CD4-positive, CD25-positive, alpha-beta regulatory T cell (primary cell): ENCODE data around the gene CCL27. TPM values are rescaled to one million over a fixed set of nuclear protein-coding genes. Genes with fewer than 3 reads are reported as not detected.

Source experiments
- ATAC-seq, 2 donors: fragments of 150-1000 bp; cut with Tn5 transposase; one replicate each; pipeline ENCODE4 v1.10.0; 2021; ENCODE audit warnings: low read depth in 2 of 2, moderate number of reproducible peaks in 2 of 2, moderate library complexity in 1 of 2
- DNase-seq, 3 donors: peaks; one replicate each; pipeline versions ENCODE4 v3.0.0 to v3.0.0-alpha.2; 2012 to 2022; ENCODE audit warnings: mixed read lengths in 1 of 3
- H3K27ac ChIP-seq: one replicate; pipeline ENCODE4 v1.7.0; 2013; ENCODE audit warnings: mild to moderate bottlenecking, low read length; ENCODE audit not compliant: insufficient read depth, poor library complexity, severe bottlenecking
- H3K27me3 ChIP-seq: one replicate; pipeline ENCODE4 v1.7.0; 2013; ENCODE audit warnings: low read length; ENCODE audit not compliant: control insufficient read depth, insufficient read depth
- H3K36me3 ChIP-seq: one replicate; pipeline ENCODE4 v1.7.0; 2013; ENCODE audit warnings: mild to moderate bottlenecking, low read length, moderate library complexity; ENCODE audit not compliant: control insufficient read depth, insufficient read depth
- H3K4me1 ChIP-seq: 2 replicates; pipeline ENCODE4 v1.7.0; 2013; ENCODE audit warnings: mild to moderate bottlenecking, low read length; ENCODE audit not compliant: insufficient read depth, control insufficient read depth, poor library complexity, severe bottlenecking
- H3K4me3 ChIP-seq: one replicate; pipeline ENCODE4 v1.7.0; 2013; ENCODE audit warnings: low read depth, mild to moderate bottlenecking, low read length, moderate library complexity
- H3K9me3 ChIP-seq, 2 experiments: 1 replicate in 1 of 2; 2 replicates in 1 of 2; pipeline ENCODE4 v1.7.0; 2013; ENCODE audit warnings: low read length in 2 of 2, mild to moderate bottlenecking in 1 of 2, moderate library complexity in 1 of 2; ENCODE audit not compliant: control insufficient read depth in 2 of 2
- H3K27ac Mint-ChIP-seq, 3 donors: one replicate each; pipeline ENCODE4 v1.8.0; 2020 to 2022; ENCODE audit warnings: mild to moderate bottlenecking in 3 of 3, mixed read lengths in 3 of 3, moderate library complexity in 2 of 3
- H3K27me3 Mint-ChIP-seq: one replicate; pipeline ENCODE4 v1.8.0; 2022; ENCODE audit warnings: mild to moderate bottlenecking, mixed read lengths
- H3K36me3 Mint-ChIP-seq: one replicate; pipeline ENCODE4 v1.8.0; 2020; ENCODE audit warnings: mixed read lengths
- H3K4me1 Mint-ChIP-seq, 4 donors: one replicate each; pipeline ENCODE4 v1.8.0; 2020 to 2022; ENCODE audit warnings: mixed read lengths in 4 of 4, mild to moderate bottlenecking in 1 of 4
- H3K4me3 Mint-ChIP-seq, 4 donors: one replicate each; pipeline ENCODE4 v1.8.0; 2020 to 2022; ENCODE audit warnings: mild to moderate bottlenecking in 4 of 4, mixed read lengths in 4 of 4, moderate library complexity in 3 of 4
- H3K9me3 Mint-ChIP-seq, 7 donors: one replicate each; pipeline ENCODE4 v1.8.0; 2020 to 2022; ENCODE audit warnings: mixed read lengths in 7 of 7, mild to moderate bottlenecking in 3 of 7, moderate library complexity in 2 of 7
- polyA plus RNA-seq, 4 donors: library from polyadenylated mRNA; unstranded; fragments of 300-500 nt; fragmentation: Illumina TruSeq; gene quantifications; one replicate each; pipeline ENCODE4 v1.2.3, GENCODE V29; 2021
- total RNA-seq: library from RNA; stranded (reverse); gene quantifications from one replicate; pipeline ENCODE4 v1.2.3, GENCODE V29; 2022

Gene CCL27
- total and polyA plus RNA-seq, 5 donors from 2014 or later = 0.28 TPM; not detected in 4

GRCh38 chr9:34701023-34701768, 38.7 kb upstream of the CCL27 start:
- H3K27me3 ChIP-seq = peaks cover 12% of the 10 kb centered on the region
- H3K4me1 Mint-ChIP-seq = peaks cover 2 to 17% (median 12%) of the 10 kb centered on the region in 4 donors
- no peaks in the 10 kb centered on the region for H3K36me3 Mint-ChIP-seq
- H3K4me3 Mint-ChIP-seq = peak overlapping the region; percentile 27 to 89 (median 66)
- no peaks in the 10 kb centered on the region for H3K36me3 ChIP-seq
- ATAC-seq (peak; percentile 80 to 84), DNase-seq (peak; percentile 54 to 78 (median 68))
- H3K4me3 ChIP-seq = no peak overlapping the region
- H3K9me3 Mint-ChIP-seq = peaks cover 0 to 3% (median 0%) of the 10 kb centered on the region in 7 donors
- peaks cover 32% of the 10 kb centered on the region for H3K27me3 Mint-ChIP-seq
- H3K27ac Mint-ChIP-seq = no peak overlapping the region
- H3K9me3 ChIP-seq = no peaks in the 10 kb centered on the region
- no peak overlapping the region for H3K27ac ChIP-seq
- H3K4me1 ChIP-seq = peaks cover 12% of the 10 kb centered on the region

- peaks cover 18% of the 10 kb centered on the region for H3K27me3 Mint-ChIP-seq
- DNase-seq = no peak
- H3K4me1 ChIP-seq = no peaks in the 10 kb centered on the region
- H3K9me3 Mint-ChIP-seq = peaks cover 0 to under 1% (median 0%) of the 10 kb centered on the region in 7 donors
- no peak overlapping the region for H3K27ac ChIP-seq
- H3K27me3 ChIP-seq = peaks cover under 1% of the 10 kb centered on the region
- H3K4me3 ChIP-seq = no peak overlapping the region
- H3K4me3 Mint-ChIP-seq = no peak overlapping the region
- no peak overlapping the region for H3K27ac Mint-ChIP-seq
- H3K9me3 ChIP-seq = no peaks in the 10 kb centered on the region
- peaks cover 0 to 5% (median under 1%) of the 10 kb centered on the region in 4 donors for H3K4me1 Mint-ChIP-seq
- ATAC-seq = no peak
- H3K36me3 Mint-ChIP-seq = no peaks in the 10 kb centered on the region
- H3K36me3 ChIP-seq = no peaks in the 10 kb centered on the region
Observed at GRCh38 chr9:34694811-34695210, 32.4 kb upstream of the CCL27 start.

- DNase-seq = no peak
- Mint-ChIP-seq H3K27ac (no peak overlapping the region), H3K9me3 (no peaks in the 10 kb centered on the region), H3K27me3 (peaks cover 6% of the 10 kb centered on the region), H3K4me1 (peaks cover 0 to 5% (median 0%) of the 10 kb centered on the region in 4 donors), H3K36me3 (no peaks in the 10 kb centered on the region), H3K4me3 (no peak overlapping the region)
- Histone ChIP-seq H3K4me1 (no peaks in the 10 kb centered on the region), H3K36me3 (no peaks in the 10 kb centered on the region), H3K27me3 (no peaks in the 10 kb centered on the region), H3K27ac (no peak overlapping the region), H3K9me3 (no peaks in the 10 kb centered on the region), H3K4me3 (no peak overlapping the region)
- ATAC-seq = no peak
Observed at GRCh38 chr9:34693560-34693959, 31.1 kb upstream of the CCL27 start.

GRCh38 chr9:34691936-34692315, 29.5 kb upstream of the CCL27 start:
- no peaks in the 10 kb centered on the region for H3K4me1 Mint-ChIP-seq
- no peak overlapping the region for H3K27ac Mint-ChIP-seq

GRCh38 chr9:34690983-34691935, 28.8 kb upstream of the CCL27 start, which contains the start of gene CCL19:
TSS of gene CCL19 (minus strand) at chr9:34691276. CDS start at chr9:34691139, 137 bp downstream.
- Mint-ChIP-seq H3K9me3 (no peaks in the 10 kb centered on the region), H3K36me3 (peaks cover 4% of the 10 kb centered on the region), H3K4me1 (no peaks in the 10 kb centered on the region), H3K27ac (peak within 1 kb of the TSS in 1 of 3 donors; percentile 60), H3K4me3 (no peak within 1 kb of the TSS), H3K27me3 (no peaks in the 10 kb centered on the region)
- Histone ChIP-seq H3K36me3 (no peaks in the 10 kb centered on the region), H3K4me3 (no peak within 1 kb of the TSS), H3K27ac (no peak within 1 kb of the TSS), H3K9me3 (no peaks in the 10 kb centered on the region), H3K4me1 (no peaks in the 10 kb centered on the region), H3K27me3 (no peaks in the 10 kb centered on the region)
- ATAC-seq (no peak), DNase-seq (no peak)

More at GRCh38 chr9:34691936-34692315, 29.5 kb upstream of the CCL27 start:
- Histone ChIP-seq H3K9me3 (no peaks in the 10 kb centered on the region), H3K4me1 (no peaks in the 10 kb centered on the region), H3K27ac (no peak overlapping the region), H3K4me3 (no peak overlapping the region), H3K27me3 (no peaks in the 10 kb centered on the region), H3K36me3 (no peaks in the 10 kb centered on the region)
- ATAC-seq (no peak), DNase-seq (no peak)
- Mint-ChIP-seq H3K36me3 (no peaks in the 10 kb centered on the region), H3K4me3 (no peak overlapping the region), H3K27me3 (no peaks in the 10 kb centered on the region), H3K9me3 (no peaks in the 10 kb centered on the region)

GRCh38 chr9:34689512-34689911, 27.1 kb upstream of the CCL27 start:
- no peaks in the 10 kb centered on the region for H3K9me3 Mint-ChIP-seq
- H3K36me3 Mint-ChIP-seq = peaks cover 4% of the 10 kb centered on the region
- H3K27me3 ChIP-seq = no peaks in the 10 kb centered on the region
- H3K36me3 ChIP-seq = no peaks in the 10 kb centered on the region
- H3K4me1 Mint-ChIP-seq = no peaks in the 10 kb centered on the region
- ATAC-seq (no peak), DNase-seq (no peak)
- no peak overlapping the region for H3K4me3 Mint-ChIP-seq
- H3K27ac Mint-ChIP-seq = no peak overlapping the region
- H3K4me1 ChIP-seq = no peaks in the 10 kb centered on the region
- H3K9me3 ChIP-seq = no peaks in the 10 kb centered on the region
- H3K4me3 ChIP-seq = no peak overlapping the region
- no peaks in the 10 kb centered on the region for H3K27me3 Mint-ChIP-seq
- H3K27ac ChIP-seq = no peak overlapping the region

GRCh38 chr9:34689116-34689470, 26.6 kb upstream of the CCL27 start:
- Histone ChIP-seq H3K36me3 (no peaks in the 10 kb centered on the region), H3K27me3 (no peaks in the 10 kb centered on the region), H3K4me3 (no peak overlapping the region), H3K4me1 (no peaks in the 10 kb centered on the region), H3K27ac (no peak overlapping the region), H3K9me3 (no peaks in the 10 kb centered on the region)
- H3K36me3 Mint-ChIP-seq = peaks cover 4% of the 10 kb centered on the region
- no peak overlapping the region for H3K4me3 Mint-ChIP-seq
- no peaks in the 10 kb centered on the region for H3K27me3 Mint-ChIP-seq
- ATAC-seq (no peak), DNase-seq (no peak)
- H3K27ac Mint-ChIP-seq = no peak overlapping the region
- H3K4me1 Mint-ChIP-seq = no peaks in the 10 kb centered on the region
- H3K9me3 Mint-ChIP-seq = no peaks in the 10 kb centered on the region
